Lower lobe of right lung (tissue), 2 donors: ENCODE results near the gene SBF2. TPM values are rescaled to one million over a fixed set of nuclear protein-coding genes. Genes with fewer than 3 reads are reported as not detected.
A peak's percentile ranks its signal among the peaks of the same experiment; 100 is the strongest.

Experiments
- ATAC-seq, 2 donors: fragments of 200-7000 bp; cut with Tn5 transposase; one replicate each; pipeline ENCODE4 v1.9.1; 2020 to 2022; ENCODE audit warnings: mild to moderate bottlenecking in 2 of 2, moderate library complexity in 2 of 2
- DNase-seq: peaks from one replicate; pipeline ENCODE4 v3.0.0-alpha.2; 2020
- H3K27ac ChIP-seq: fragments of 200-600 bp; one replicate; pipeline ENCODE4 v1.8.0; 2022
- H3K27me3 ChIP-seq: fragments of 200-600 bp; one replicate; pipeline ENCODE4 v1.8.0; 2022; ENCODE audit warnings: low read depth
- H3K36me3 ChIP-seq: fragments of 200-600 bp; one replicate; pipeline ENCODE4 v1.8.0; 2022; ENCODE audit warnings: mild to moderate bottlenecking
- H3K4me1 ChIP-seq: fragments of 200-600 bp; one replicate; pipeline ENCODE4 v1.8.0; 2022
- H3K4me3 ChIP-seq: fragments of 200-600 bp; one replicate; pipeline ENCODE4 v1.8.0; 2022; ENCODE audit warnings: mild to moderate bottlenecking
- H3K9me3 ChIP-seq: fragments of 200-600 bp; one replicate; pipeline ENCODE4 v1.8.0; 2022
- intact Hi-C: fragments of 100-400 bp; cut with DNase I; formaldehyde crosslinking; loops from one replicate; pipeline ENCODE4 v1.11.0; 2022
- total RNA-seq: library from RNA; stranded (reverse); fragmentation: NEBNext Ultra II Directional; extraction: Animal tissue kit (Norgen Biotek cat#: 25700); gene quantifications from one replicate; pipeline ENCODE4 v1.2.1, GENCODE V29; 2021
- TF ChIP-seq, protein P1 (sequence below): fragments of 200-600 bp; IDR thresholded peaks from one replicate; pipeline ENCODE4 v1.8.0; 2022; ENCODE audit warnings: antibody characterized with exemption, mild to moderate bottlenecking
- donor health status: DM: no; HTN: yes; CAD: no; lungs with severe emphysema.

The SBF2 gene
- total RNA-seq, 1 donor from 2014 or later = 41.3 TPM

- ATAC-seq (no peak), DNase-seq (no peak)
- H3K9me3 ChIP-seq = no peaks in the 10 kb centered on the region
These were observed 320.1 kb downstream of the SBF2 start for GRCh38 chr11:9973921-9974320.

GRCh38 chr11:9972989-9973388 is 321.0 kb downstream of the SBF2 start:
- intact Hi-C loops = no loop called here
- TF ChIP-seq, protein P1, sequence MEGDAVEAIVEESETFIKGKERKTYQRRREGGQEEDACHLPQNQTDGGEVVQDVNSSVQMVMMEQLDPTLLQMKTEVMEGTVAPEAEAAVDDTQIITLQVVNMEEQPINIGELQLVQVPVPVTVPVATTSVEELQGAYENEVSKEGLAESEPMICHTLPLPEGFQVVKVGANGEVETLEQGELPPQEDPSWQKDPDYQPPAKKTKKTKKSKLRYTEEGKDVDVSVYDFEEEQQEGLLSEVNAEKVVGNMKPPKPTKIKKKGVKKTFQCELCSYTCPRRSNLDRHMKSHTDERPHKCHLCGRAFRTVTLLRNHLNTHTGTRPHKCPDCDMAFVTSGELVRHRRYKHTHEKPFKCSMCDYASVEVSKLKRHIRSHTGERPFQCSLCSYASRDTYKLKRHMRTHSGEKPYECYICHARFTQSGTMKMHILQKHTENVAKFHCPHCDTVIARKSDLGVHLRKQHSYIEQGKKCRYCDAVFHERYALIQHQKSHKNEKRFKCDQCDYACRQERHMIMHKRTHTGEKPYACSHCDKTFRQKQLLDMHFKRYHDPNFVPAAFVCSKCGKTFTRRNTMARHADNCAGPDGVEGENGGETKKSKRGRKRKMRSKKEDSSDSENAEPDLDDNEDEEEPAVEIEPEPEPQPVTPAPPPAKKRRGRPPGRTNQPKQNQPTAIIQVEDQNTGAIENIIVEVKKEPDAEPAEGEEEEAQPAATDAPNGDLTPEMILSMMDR = peak; percentile 67
- H3K36me3 ChIP-seq = peaks cover 3% of the 10 kb centered on the region
- DNase-seq = no peak
- H3K27ac ChIP-seq = no peak overlapping the region
- H3K9me3 ChIP-seq = no peaks in the 10 kb centered on the region
- H3K27me3 ChIP-seq = no peaks in the 10 kb centered on the region
- H3K4me1 ChIP-seq = peaks cover 7% of the 10 kb centered on the region
- peak; percentile 59 to 66 for ATAC-seq
- no peak overlapping the region for H3K4me3 ChIP-seq

More at GRCh38 chr11:9973921-9974320, 320.1 kb downstream of the SBF2 start:
- H3K27me3 ChIP-seq = no peaks in the 10 kb centered on the region
- peaks cover 9% of the 10 kb centered on the region for H3K4me1 ChIP-seq
- intact Hi-C loops = no loop called here
- TF ChIP-seq, protein P1 = no peak
- no peaks in the 10 kb centered on the region for H3K36me3 ChIP-seq
- H3K4me3 ChIP-seq = no peak overlapping the region
- H3K27ac ChIP-seq = no peak overlapping the region

GRCh38 chr11:9971894-9972293 is 322.1 kb downstream of the SBF2 start:
- H3K27me3 ChIP-seq = no peaks in the 10 kb centered on the region
- H3K9me3 ChIP-seq = no peaks in the 10 kb centered on the region
- H3K4me3 ChIP-seq = no peak overlapping the region
- TF ChIP-seq, protein P1 = no peak
- peaks cover 8% of the 10 kb centered on the region for H3K36me3 ChIP-seq
- intact Hi-C loops = no loop called here
- DNase-seq (no peak), ATAC-seq (no peak)
- H3K4me1 ChIP-seq = no peaks in the 10 kb centered on the region
- no peak overlapping the region for H3K27ac ChIP-seq

GRCh38 chr11:9969068-9969467 is 325.0 kb downstream of the SBF2 start:
- ATAC-seq = no peak
- Histone ChIP-seq H3K4me1 (no peaks in the 10 kb centered on the region), H3K36me3 (peaks cover 8% of the 10 kb centered on the region), H3K9me3 (no peaks in the 10 kb centered on the region), H3K27ac (no peak overlapping the region), H3K4me3 (no peak overlapping the region), H3K27me3 (no peaks in the 10 kb centered on the region)
- TF ChIP-seq, protein P1 = no peak
- intact Hi-C loops = no loop called here
- no peak for DNase-seq

DNA sequence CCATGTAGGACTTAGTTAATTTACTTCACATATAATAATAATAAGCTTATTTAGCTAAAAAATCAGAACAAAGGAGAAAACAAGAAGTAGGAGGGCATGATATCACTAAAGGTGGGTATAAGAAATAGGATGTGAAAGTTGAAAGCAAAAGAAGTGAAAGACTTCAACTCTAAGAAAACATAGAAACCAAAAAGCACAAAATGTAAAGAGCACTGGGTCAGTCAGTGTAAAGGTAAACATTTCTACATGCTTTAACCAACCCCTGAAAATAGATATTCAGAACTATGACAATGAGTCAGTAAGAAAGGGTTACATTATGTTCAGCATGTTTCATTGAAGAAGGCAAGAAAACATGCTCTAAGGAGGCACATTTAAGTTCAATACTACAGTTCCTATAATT is 331.3 kb downstream of the SBF2 start:
- Histone ChIP-seq H3K9me3 (no peaks in the 10 kb centered on the region), H3K27me3 (no peaks in the 10 kb centered on the region), H3K4me3 (no peak overlapping the region), H3K36me3 (peaks cover 26% of the 10 kb centered on the region), H3K27ac (no peak overlapping the region), H3K4me1 (no peaks in the 10 kb centered on the region)
- TF ChIP-seq, protein P1 = no peak
- no peak for ATAC-seq
- intact Hi-C loops = no loop called here
- DNase-seq = no peak

DNA sequence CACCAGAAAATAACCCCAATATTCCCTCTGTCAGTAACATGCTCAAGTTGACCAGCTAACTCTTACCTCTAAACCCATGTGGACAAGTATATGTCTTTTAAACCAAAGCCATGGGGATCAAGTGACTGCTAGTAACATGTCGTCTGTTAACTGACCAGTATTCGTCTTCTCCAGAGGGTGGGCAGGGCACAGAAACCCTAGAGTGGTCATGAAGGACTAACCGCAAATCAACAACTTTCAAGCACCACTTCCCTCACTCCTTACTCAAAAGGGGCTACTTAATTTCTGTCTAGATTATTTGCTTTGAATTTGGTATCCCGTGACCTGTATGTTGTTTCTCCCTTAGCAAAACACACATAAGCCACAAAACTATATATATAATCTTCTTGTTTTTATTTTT is 336.9 kb downstream of the SBF2 start:
- Histone ChIP-seq H3K27ac (no peak overlapping the region), H3K9me3 (no peaks in the 10 kb centered on the region), H3K4me1 (peaks cover 4% of the 10 kb centered on the region), H3K27me3 (no peaks in the 10 kb centered on the region), H3K4me3 (no peak overlapping the region), H3K36me3 (peaks cover 18% of the 10 kb centered on the region)
- TF ChIP-seq, protein P1 = no peak
- intact Hi-C loops = no loop called here
- DNase-seq (no peak), ATAC-seq (peak; percentile 57 to 58)
